ENCODE measurements around the gene SMAD3.
A peak's percentile ranks its signal among the peaks of the same experiment; 100 is the strongest.

The SMAD3 gene

GRCh38 chr15:67183443-67184169, 118.2 kb downstream of the SMAD3 start:
- peak; percentile 84 for DNase-seq (ENCODE audit: low spot score)

GRCh38 chr15:67184208-67184925, 119.0 kb downstream of the SMAD3 start:
- no peak for DNase-seq (ENCODE audit: low spot score)

GRCh38 chr15:67185051-67185450, 119.6 kb downstream of the SMAD3 start:
- DNase-seq (ENCODE audit: low spot score), result no peak

GRCh38 chr15:67185621-67186225, 120.3 kb downstream of the SMAD3 start:
- DNase-seq (ENCODE audit: low spot score), result no peak

- no peak for DNase-seq (ENCODE audit: low spot score)
Observed at GRCh38 chr15:67186226-67186649, 120.8 kb downstream of the SMAD3 start.

GRCh38 chr15:67186688-67187087, 121.3 kb downstream of the SMAD3 start:
- DNase-seq (ENCODE audit: low spot score), result no peak

GRCh38 chr15:67187351-67187854, 122.0 kb downstream of the SMAD3 start:
- DNase-seq (ENCODE audit: low spot score), result no peak

- peak; percentile 71 for DNase-seq (ENCODE audit: low spot score)
Observed at GRCh38 chr15:67188551-67189218, 123.3 kb downstream of the SMAD3 start.

GRCh38 chr15:67189326-67190051, 124.1 kb downstream of the SMAD3 start:
- DNase-seq (ENCODE audit: low spot score), result peak; percentile 52

GRCh38 chr15:67190326-67190725, 124.9 kb downstream of the SMAD3 start:
- no peak for DNase-seq (ENCODE audit: low spot score)

- no peak for DNase-seq (ENCODE audit: low spot score)
Observed at GRCh38 chr15:67190813-67191212, 125.4 kb downstream of the SMAD3 start.

- no peak for DNase-seq (ENCODE audit: low spot score)
Observed at GRCh38 chr15:67192185-67192820, 126.9 kb downstream of the SMAD3 start.

GRCh38 chr15:67193223-67193990, 128.0 kb downstream of the SMAD3 start:
- no peak for DNase-seq (ENCODE audit: low spot score)

- DNase-seq (ENCODE audit: low spot score), result no peak
Observed at GRCh38 chr15:67194171-67195114, 129.0 kb downstream of the SMAD3 start.

- DNase-seq (ENCODE audit: low spot score), result no peak
Observed at GRCh38 chr15:67195305-67195704, 129.9 kb downstream of the SMAD3 start.

- DNase-seq (ENCODE audit: low spot score), result no peak
Observed at GRCh38 chr15:67196222-67196621, 130.8 kb downstream of the SMAD3 start.

GRCh38 chr15:67196672-67197363, 131.4 kb downstream of the SMAD3 start:
- peak; percentile 88 for DNase-seq (ENCODE audit: low spot score)

- no peak for DNase-seq (ENCODE audit: low spot score)
Observed at GRCh38 chr15:67197364-67197695, 131.9 kb downstream of the SMAD3 start.
